Epidermal melanocyte (primary cell): ENCODE results near the gene IFT81.
"Not testable (repeated sequence)": the region's sequence is repeated elsewhere in the genome, so short reads cannot be mapped to it uniquely, and the experiment has no call there.

Experiments
- DNase-seq: peaks from one replicate; pipeline ENCODE4 v3.0.0; 2011; ENCODE audit warnings: low spot score; ENCODE audit not compliant: insufficient read length

The IFT81 gene, protein sequence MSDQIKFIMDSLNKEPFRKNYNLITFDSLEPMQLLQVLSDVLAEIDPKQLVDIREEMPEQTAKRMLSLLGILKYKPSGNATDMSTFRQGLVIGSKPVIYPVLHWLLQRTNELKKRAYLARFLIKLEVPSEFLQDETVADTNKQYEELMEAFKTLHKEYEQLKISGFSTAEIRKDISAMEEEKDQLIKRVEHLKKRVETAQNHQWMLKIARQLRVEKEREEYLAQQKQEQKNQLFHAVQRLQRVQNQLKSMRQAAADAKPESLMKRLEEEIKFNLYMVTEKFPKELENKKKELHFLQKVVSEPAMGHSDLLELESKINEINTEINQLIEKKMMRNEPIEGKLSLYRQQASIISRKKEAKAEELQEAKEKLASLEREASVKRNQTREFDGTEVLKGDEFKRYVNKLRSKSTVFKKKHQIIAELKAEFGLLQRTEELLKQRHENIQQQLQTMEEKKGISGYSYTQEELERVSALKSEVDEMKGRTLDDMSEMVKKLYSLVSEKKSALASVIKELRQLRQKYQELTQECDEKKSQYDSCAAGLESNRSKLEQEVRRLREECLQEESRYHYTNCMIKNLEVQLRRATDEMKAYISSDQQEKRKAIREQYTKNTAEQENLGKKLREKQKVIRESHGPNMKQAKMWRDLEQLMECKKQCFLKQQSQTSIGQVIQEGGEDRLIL

DNA sequence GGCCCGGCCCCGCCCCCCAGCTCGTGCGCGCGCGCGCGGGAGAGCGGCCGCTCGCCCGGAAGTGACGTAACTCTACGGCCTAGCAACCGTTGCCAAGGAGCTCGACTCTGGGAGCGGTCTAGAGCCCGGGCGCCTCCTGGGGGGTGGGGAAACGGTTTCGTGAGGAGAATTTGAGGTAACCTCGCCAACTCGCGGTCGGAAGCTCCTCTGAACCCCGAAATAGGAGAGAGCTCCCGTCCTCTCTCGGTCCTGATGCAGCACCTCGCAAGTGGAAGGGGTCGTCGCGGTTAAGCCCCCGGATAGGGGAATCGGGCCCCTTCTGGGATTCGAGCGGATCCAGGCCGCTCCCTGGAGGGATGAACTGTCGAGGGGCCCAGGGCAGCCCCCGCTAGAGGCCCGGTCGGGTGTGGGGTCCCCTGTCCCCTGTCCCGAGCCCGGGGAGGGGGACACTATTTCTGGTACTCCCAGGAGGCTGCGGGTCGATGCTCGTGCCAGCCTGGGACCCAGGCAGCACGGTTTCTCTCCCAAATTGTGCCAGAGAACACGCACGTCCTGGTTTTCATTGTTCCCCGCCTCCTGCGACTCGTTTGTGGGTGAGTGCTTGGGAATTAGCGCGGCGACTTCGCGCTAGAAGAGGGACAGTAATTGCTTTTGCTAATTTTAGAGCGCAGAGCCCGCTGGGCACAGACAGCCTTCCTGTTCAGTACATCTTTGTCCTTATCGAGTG, at the start of gene IFT81:
IFT81 (plus strand) TSS at position 89 of the 727 bp plus-strand sequence. CDS start 3,024 bp downstream, outside the sequence.
- peak; percentile 88 for DNase-seq

GRCh38 chr12:110075880-110076279, 48.3 kb upstream of the IFT81 start:
- no peak for DNase-seq

- DNase-seq: no peak
These were observed 46.4 kb upstream of the IFT81 start for GRCh38 chr12:110077800-110078199.

- DNase-seq: peak; percentile 50
These were observed 44.4 kb upstream of the IFT81 start for GRCh38 chr12:110079477-110080400.

DNA sequence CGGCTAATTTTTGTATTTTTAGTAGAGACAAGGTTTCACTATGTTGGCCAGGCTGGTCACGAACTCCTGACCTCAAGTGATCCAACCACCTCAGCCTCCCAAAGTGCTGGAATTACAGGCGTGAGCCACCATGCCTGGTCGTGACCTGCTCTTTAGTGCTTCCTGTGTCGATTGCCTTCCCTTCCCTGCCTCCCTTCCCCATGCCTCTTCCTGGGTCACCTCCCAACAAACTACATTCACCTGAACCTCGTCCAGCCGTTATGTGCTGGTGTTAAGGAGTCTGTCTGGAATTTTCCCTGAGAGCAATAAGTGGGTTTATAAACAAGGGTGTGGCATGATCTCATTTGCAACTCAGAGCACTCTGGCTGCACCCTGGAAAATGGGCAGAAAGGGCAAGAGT, 43.7 kb upstream of the IFT81 start:
- DNase-seq: no peak

GRCh38 chr12:110084314-110085015, 39.7 kb upstream of the IFT81 start:
- DNase-seq: no peak

DNA sequence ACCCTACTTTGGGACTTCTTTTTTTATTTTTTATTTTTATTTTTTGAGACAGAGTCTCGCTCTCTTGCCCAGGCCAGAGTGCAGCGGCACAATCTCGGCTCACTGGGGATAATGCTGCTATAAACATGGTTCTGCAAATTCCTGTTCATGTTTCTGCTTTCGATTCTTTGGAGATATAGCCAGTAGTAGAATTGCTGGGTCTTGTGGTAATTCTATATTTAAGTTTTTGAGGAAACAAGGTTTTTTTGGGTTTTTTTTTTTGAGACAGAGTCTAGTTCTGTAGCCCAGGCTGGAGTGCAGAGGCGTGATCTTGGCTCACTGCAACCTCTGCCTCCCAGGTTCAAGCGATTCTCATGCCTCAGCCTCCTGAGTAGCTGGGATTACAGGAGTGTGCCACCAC, 35.9 kb upstream of the IFT81 start:
- not testable (repeated sequence) for DNase-seq

DNA sequence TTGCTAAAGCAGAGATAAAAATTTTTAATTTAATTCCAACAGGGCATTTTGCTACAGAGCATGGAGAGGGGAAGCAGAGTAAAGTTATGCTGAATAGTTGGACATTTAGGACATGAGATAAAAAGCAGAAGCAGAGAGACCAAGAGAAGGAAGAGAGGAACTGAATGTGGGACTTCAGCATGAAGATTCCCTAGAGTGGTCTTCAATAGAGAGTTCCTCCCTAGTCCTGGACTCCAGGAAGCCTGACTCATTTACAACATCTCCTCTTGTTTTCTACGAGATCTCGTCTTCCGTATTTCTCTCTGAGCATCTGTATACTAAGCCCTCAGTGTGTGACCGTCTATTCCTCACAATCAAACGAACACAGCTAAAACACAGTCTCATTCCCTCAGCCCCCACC, 35.2 kb upstream of the IFT81 start:
- DNase-seq: no peak

GRCh38 chr12:110090266-110091135, 33.7 kb upstream of the IFT81 start:
- no peak for DNase-seq

GRCh38 chr12:110091136-110091711, 32.9 kb upstream of the IFT81 start:
- DNase-seq: no peak

GRCh38 chr12:110093631-110094311, 30.4 kb upstream of the IFT81 start:
- no peak for DNase-seq

GRCh38 chr12:110100315-110100970, 23.7 kb upstream of the IFT81 start:
- peak; percentile 81 for DNase-seq

DNA sequence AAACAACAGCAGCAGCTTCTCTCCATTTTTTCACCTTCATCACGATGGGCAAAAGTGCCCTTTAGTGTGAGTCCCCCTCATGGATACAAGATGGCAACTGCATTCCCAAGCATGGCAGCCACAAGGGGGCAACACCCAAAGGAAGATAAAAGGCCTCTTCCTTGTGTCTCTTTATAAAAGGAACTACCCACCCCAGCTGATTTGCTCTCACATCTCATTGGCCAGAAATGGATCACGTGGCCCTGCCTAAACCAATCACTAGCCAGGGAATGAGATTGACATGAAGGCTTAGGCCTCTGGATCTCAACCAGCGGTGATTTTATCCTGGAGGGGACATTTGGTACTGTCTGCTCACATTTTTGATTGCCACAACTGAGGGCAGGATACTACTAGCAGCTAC, 21.9 kb upstream of the IFT81 start:
- DNase-seq: no peak

- DNase-seq: no peak
These were observed 19.7 kb upstream of the IFT81 start for GRCh38 chr12:110104188-110105094.

GRCh38 chr12:110105159-110105558, 19.0 kb upstream of the IFT81 start:
- DNase-seq: no peak

GRCh38 chr12:110105986-110106385, 18.2 kb upstream of the IFT81 start:
- no peak for DNase-seq
